Measurements from ENCODE around the gene CAPN15.

The CAPN15 gene

DNA sequence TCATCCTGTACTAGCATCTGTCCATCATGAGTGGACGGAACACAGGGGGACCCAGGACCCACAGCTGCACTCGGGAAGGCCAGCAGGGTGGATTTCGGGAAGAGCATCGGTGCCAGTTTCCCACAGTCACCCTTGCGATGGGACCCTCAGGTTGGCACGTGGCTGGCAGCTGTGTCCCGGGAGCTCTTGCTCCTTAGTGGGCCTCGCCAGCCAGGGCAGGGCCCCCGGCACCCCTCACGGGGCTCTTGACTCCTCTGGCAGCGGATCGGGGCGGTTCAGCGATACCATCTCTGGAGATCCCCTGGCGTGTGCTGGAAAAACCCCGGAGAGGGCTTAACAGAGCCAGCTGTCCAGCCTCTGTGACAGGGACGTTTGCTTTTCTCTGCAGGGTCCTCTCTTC, 9.2 kb downstream of the CAPN15 start:
- H3K79me2 ChIP-seq (ENCODE audit: insufficient read depth, low read depth) = peaks cover 78% of the 10 kb centered on the region
- TF ChIP-seq, protein P1, sequence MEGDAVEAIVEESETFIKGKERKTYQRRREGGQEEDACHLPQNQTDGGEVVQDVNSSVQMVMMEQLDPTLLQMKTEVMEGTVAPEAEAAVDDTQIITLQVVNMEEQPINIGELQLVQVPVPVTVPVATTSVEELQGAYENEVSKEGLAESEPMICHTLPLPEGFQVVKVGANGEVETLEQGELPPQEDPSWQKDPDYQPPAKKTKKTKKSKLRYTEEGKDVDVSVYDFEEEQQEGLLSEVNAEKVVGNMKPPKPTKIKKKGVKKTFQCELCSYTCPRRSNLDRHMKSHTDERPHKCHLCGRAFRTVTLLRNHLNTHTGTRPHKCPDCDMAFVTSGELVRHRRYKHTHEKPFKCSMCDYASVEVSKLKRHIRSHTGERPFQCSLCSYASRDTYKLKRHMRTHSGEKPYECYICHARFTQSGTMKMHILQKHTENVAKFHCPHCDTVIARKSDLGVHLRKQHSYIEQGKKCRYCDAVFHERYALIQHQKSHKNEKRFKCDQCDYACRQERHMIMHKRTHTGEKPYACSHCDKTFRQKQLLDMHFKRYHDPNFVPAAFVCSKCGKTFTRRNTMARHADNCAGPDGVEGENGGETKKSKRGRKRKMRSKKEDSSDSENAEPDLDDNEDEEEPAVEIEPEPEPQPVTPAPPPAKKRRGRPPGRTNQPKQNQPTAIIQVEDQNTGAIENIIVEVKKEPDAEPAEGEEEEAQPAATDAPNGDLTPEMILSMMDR (conservative IDR thresholded peaks at IDR 0.05; ENCODE audit: low read depth, low read length) = no peak
- H3K27me3 ChIP-seq (ENCODE audit: insufficient read depth, low read depth) = no peaks in the 10 kb centered on the region
- H3K4me2 ChIP-seq = no peak overlapping the region
- no peak overlapping the region for H3K9ac ChIP-seq
- H3K4me1 ChIP-seq (ENCODE audit: low read depth, poor library complexity, severe bottlenecking) = peaks cover 7% of the 10 kb centered on the region
- H4K20me1 ChIP-seq (ENCODE audit: insufficient read depth) = no peaks in the 10 kb centered on the region
- no peaks in the 10 kb centered on the region for H3K36me3 ChIP-seq (ENCODE audit: insufficient read depth)
- no peak overlapping the region for H3K27ac ChIP-seq
- no peak overlapping the region for H3K4me3 ChIP-seq (IDR thresholded peaks at IDR 0.05; ENCODE audit: insufficient read depth, low read depth, low read length)
- H2AFZ ChIP-seq (ENCODE audit: low read depth) = no peak overlapping the region

DNA sequence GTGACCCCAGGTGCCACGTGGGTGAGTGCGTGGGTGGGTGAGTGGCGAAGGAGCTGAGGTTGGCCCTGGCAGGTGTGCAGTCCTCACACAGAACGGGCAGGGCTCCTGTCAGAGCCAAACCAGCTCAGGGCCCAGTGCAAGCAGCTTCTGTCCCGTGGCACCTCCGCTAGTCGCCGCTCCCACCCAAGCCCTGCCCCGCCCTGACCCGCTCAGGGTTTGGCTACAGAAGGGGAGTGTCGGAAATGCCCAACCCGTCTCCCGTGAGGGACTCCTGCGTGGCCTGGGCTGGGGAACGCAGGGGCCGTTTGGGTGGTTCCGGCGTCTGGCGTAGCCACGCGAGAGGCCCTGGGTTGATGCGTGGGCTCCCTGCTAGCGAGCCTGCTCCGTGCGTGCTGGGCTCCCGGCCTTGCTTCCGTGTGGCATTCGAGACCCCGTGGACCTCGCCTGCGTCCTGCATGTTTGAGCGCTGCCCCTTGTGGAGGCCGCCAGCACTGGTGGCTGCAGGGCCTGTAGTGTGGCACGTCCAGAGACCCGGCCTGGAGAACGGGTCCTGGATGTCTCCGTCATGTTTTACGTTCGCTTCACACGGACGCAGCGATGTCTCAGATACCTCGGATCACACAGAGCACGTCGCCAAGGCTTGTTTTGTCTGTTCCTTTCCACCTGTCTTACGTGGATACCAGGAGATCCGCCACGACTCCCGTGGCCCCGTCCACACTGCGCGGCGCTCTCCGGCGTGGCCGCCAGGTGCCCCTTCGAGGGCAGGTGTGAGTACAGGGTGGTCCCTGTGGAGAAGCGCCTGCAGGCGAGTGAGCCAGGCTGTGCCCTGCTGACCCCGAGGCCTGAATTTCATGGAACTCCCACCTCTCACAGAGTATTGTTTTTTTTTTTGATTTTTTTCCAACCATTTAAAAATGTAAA, 10.2 kb downstream of the CAPN15 start:
- TF ChIP-seq, protein P1 (conservative IDR thresholded peaks at IDR 0.05; ENCODE audit: low read depth, low read length) = no peak
- Histone ChIP-seq H3K27ac (no peak overlapping the region), H3K36me3 (ENCODE audit: insufficient read depth) (no peaks in the 10 kb centered on the region), H3K4me2 (no peak overlapping the region), H2AFZ (ENCODE audit: low read depth) (no peak overlapping the region), H4K20me1 (ENCODE audit: insufficient read depth) (no peaks in the 10 kb centered on the region), H3K79me2 (ENCODE audit: insufficient read depth, low read depth) (peaks cover 75% of the 10 kb centered on the region), H3K27me3 (ENCODE audit: insufficient read depth, low read depth) (no peaks in the 10 kb centered on the region), H3K4me1 (ENCODE audit: low read depth, poor library complexity, severe bottlenecking) (no peaks in the 10 kb centered on the region), H3K4me3 (IDR thresholded peaks at IDR 0.05; ENCODE audit: insufficient read depth, low read depth, low read length) (no peak overlapping the region), H3K9ac (no peak overlapping the region)

DNA sequence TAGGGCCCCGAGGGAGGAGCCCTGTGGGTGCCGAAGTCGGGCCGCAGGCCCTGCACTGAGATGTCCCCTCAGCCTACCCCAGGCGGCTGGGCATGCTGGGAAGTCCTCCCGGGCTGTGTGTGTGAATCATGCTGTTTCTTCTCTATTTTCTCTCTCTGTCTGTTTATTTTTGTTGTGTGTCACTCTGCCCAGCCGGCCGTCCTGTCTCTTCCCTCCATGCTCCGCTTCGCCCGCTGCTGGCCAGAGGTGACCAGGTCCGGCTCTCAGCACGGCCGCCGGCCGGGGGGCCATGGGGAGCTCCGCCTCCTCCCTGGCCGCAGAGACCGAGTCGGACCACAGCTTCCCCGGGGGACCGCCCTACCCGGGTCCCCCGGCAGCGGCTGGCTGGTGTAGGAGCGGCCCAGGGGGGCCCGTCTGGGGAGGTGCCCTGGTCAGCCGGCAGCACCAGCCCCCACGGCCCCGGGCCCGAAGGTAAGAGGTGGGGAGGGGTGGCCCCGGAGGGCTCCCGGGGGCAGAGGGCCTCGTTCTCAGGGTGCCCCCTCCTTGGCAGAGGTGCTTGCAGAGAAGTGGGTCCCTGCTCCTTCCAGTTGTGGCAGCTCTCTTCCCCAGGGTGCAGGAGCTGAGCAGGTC, 12.5 kb downstream of the CAPN15 start:
- Histone ChIP-seq H3K27me3 (ENCODE audit: insufficient read depth, low read depth) (no peaks in the 10 kb centered on the region), H3K4me3 (IDR thresholded peaks at IDR 0.05; ENCODE audit: insufficient read depth, low read depth, low read length) (no peak overlapping the region), H4K20me1 (ENCODE audit: insufficient read depth) (no peaks in the 10 kb centered on the region), H3K9ac (no peak overlapping the region), H3K79me2 (ENCODE audit: insufficient read depth, low read depth) (peaks cover 52% of the 10 kb centered on the region; the same call in 1 of the 2 replicates), H3K4me2 (no peak overlapping the region), H3K4me1 (ENCODE audit: low read depth, poor library complexity, severe bottlenecking) (no peaks in the 10 kb centered on the region), H3K36me3 (ENCODE audit: insufficient read depth) (no peaks in the 10 kb centered on the region), H2AFZ (ENCODE audit: low read depth) (no peak overlapping the region), H3K27ac (no peak overlapping the region)
- TF ChIP-seq, protein P1 (conservative IDR thresholded peaks at IDR 0.05; ENCODE audit: low read depth, low read length) = no peak

DNA sequence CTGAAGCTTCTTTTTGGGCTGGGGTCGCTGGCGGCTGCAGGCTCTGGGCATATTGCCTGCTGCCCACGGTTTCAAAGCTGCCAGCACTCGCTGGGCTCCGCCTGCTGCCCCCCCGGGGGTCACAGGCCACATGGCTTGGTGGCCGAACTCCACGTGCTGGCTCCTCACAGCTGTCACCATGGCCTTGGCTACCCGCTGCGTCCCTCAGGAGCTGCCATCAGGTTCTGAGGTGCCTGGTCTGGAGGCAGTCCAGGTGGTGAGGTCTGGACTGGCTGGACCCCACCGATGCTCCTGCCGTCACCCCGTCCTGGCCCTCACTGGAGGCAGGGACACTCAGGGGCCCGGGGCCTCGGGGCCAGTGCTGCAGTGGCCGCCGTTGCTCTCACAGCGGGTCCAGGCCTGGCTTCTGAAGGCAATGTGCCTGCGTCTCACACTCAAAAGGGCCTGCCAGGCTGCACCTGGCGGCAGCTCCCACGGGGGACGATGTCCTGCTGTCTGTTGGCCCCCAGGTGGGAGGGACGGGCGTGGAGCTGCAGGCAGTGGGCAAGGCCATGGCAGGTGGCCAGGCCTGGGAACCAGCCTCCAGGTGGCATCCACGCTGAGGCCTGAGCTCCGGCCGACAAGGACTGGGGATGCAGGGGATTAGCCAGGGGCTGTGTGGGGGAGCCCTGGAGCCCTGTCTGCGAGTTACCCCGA, 13.3 kb downstream of the CAPN15 start:
- TF ChIP-seq, protein P1 (conservative IDR thresholded peaks at IDR 0.05; ENCODE audit: low read depth, low read length) = no peak
- no peaks in the 10 kb centered on the region for H4K20me1 ChIP-seq (ENCODE audit: insufficient read depth)

More for the DNA sequence above, 13.3 kb downstream of the CAPN15 start:
- no peak overlapping the region for H3K4me2 ChIP-seq
- no peak overlapping the region for H3K27ac ChIP-seq
- no peak overlapping the region for H3K4me3 ChIP-seq (IDR thresholded peaks at IDR 0.05; ENCODE audit: insufficient read depth, low read depth, low read length)
- H3K9ac ChIP-seq = no peak overlapping the region
- no peaks in the 10 kb centered on the region for H3K36me3 ChIP-seq (ENCODE audit: insufficient read depth)
- H2AFZ ChIP-seq (ENCODE audit: low read depth) = no peak overlapping the region
- no peaks in the 10 kb centered on the region for H3K27me3 ChIP-seq (ENCODE audit: insufficient read depth, low read depth)
- H3K79me2 ChIP-seq (ENCODE audit: insufficient read depth, low read depth) = peaks cover 44% of the 10 kb centered on the region; the same call in 1 of the 2 replicates
- no peaks in the 10 kb centered on the region for H3K4me1 ChIP-seq (ENCODE audit: low read depth, poor library complexity, severe bottlenecking)

Measured in KMS-11 (cell line).